ENCODE results near the gene RBMS3.

RBMS3 gene

DNA sequence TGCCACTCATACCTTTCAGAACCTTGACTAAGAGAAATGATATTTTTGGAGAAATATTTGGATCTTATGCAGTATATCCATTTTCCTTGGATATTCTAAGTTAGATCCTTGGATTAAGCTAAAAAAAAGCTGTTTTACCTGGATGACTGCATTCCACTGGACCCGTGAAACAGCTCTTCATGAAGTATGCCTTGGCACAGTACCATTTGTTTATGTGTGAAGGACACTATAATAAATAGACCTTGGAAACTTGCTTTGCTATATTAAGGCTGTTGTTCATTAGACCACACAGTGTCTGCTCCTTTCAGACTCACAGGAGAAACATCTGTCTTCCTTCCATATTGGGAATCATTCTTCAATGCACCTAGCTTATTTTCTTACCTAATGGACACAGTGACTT lies 674.5 kb downstream of the RBMS3 start:
- FAIRE-seq (no peak), DNase-seq (ENCODE audit: insufficient read length, low spot score) (no peak)

DNA sequence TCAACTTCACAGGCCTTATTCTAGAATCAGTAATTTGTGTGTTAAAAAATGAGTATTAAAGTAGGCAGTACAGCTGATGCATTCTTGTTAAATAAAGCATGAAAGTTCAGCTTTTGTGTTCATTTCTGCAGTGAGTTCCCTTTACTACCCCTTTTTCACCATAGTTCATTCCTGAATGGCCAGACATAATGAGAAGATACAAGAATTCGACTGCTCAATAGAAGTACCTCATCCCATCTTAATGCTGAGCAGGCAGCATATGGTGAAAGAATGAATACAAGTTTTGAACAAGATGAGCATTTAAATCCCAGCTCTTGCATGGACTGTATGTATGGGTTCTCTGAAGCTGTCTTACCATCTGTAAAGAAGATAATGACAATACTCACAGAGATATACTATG lies 677.9 kb downstream of the RBMS3 start:
- FAIRE-seq (no peak), DNase-seq (ENCODE audit: insufficient read length, low spot score) (no peak)

DNA sequence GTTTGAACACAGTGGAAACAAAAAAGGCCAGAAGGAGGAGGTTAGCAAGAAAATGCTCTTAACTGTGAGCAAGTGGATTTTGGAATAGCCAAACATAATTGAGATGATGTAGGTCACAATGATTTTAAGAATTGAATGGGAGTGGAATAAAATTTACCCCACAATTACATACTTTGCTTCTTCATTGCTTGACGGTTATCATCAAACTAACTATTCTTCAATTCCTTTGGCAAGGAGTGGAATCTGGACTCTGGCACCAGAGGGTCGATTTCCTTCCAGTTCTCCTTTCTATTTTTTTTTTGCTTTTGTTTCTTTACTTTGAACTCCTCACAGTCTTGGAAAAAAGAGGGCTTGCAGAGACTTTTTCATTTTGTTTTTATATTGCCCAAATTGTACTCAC lies 691.0 kb downstream of the RBMS3 start:
- no peak for DNase-seq (ENCODE audit: insufficient read length, low spot score)
- no peak for FAIRE-seq

DNA sequence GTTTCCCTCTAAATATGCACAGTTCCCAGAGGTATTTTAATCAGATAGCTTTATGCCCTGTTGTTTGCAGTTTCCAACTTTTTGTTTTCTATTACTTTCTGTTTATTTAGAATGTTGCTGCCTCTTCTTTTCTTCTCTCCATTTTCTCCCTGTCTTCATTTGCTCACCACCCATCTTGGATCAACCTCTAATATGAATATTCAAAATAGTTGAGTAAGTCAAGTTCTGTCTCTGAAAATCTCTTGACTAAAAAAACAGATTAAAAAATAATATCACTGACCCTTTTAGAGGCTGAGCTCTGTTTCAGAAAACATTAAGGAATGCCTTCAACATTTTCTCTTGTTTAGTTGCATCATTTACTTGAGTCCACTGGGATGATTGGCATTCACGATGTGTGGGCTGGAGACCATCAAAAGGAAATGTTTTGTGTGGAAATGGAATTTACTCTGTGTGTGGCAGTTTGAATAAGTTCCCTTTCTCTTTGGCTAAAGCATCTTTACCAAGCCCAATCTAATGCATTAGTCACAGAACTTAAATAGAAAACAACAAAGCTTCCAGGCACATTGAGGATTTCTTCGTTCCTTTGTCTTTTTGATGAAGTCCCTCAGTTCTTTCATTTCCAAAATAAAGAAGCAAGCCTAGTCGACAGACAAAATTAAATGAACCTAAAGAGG lies 691.6 kb downstream of the RBMS3 start:
- FAIRE-seq, result no peak
- DNase-seq (ENCODE audit: insufficient read length, low spot score), result no peak

DNA sequence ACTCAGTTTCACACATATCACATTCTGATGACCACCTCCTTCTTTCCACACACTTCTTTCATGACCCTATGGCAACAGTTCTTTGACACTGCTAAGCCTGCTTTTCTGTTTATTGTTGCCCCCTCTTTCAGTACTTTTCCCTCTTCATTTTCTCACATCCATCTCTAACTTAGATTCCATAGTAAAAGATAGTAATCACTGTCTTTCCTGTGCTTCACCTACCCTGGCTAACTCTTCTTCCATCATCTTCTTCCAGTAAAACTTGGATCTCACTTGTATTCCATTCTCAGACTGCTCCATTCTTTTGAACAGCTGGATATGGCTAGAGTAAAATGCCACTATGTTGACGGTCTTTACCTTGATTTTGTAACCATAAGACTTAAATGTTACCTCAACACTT lies 692.9 kb downstream of the RBMS3 start:
- no peak for DNase-seq (ENCODE audit: insufficient read length, low spot score)
- no peak for FAIRE-seq

DNA sequence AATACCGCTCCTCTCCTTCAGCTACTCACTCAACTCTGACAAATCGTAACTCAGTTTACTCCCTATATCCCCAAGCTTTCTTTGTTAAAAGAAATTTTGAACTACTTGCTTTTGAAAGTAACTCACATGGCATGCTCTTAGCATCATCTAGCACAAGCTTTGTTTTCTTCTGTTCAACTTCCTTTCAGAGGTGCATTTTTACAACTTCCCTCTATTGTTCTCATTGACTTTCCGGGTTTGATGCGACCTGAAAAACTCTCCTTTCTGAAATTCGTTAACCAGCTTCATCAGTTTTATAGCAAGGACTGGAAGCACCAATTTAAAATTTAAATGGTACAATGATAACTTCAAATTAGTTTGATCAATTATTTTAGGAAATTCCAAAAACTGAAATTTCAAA lies 696.0 kb downstream of the RBMS3 start:
- DNase-seq (ENCODE audit: insufficient read length, low spot score) (no peak), FAIRE-seq (no peak)

DNA sequence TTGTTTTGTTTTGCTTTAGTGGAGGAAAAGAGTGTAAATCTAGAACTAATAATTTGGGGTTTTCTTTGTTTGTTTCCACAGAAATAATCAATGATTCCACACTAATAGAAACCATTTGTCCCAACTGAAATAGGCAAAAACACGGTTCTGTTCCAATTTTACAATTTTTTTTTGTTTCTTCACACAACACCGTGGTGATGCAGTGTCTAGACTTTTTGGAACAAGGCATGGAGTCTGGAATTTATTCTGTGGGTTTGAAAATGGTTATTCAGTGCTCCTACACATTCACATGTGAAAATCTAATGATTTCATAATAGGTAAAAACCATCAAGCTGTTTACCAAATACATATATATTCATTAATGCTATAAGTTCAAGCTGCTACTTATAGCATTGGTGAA lies 696.5 kb downstream of the RBMS3 start:
- DNase-seq (ENCODE audit: insufficient read length, low spot score) (no peak), FAIRE-seq (no peak)

DNA sequence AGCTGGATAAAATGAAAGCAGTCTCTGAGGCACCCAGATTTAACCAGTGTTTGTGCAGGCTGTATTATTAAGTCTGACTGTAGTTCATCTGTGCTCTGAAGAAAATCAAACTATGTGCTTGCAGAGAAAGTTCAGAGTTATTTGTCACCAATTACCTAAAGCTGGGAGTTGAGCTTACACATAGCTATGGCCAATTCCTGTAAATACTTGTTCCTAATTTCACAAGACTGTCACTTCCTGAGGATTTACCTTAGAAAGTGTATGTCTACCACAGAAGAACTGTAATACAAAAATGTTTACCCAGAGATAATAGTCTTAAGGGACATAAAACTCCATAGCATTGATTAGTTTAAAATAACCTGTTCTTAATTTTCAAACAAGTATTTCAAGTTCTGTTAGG lies 697.2 kb downstream of the RBMS3 start:
- no peak for DNase-seq (ENCODE audit: insufficient read length, low spot score)
- FAIRE-seq, result no peak

DNA sequence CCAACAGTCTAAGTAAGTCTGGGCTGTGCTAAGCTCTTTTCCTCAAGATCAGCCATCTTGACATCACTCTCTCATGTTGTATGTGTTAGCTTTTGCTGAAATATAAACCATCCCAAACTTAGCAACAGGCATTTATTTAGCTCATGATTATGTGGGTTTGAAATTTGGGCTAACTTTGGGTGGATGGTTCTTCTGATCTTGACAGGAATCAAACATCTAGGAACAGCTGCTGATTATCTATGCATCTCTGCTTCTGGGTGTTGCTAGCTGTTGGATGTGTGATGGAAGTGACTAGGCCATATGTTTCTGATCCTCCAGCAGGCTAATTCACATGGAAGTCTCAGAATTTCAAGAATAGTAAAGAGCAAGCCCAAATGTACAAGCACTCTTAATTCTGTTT lies 710.3 kb downstream of the RBMS3 start:
- DNase-seq (ENCODE audit: insufficient read length, low spot score) (no peak), FAIRE-seq (no peak)

DNA sequence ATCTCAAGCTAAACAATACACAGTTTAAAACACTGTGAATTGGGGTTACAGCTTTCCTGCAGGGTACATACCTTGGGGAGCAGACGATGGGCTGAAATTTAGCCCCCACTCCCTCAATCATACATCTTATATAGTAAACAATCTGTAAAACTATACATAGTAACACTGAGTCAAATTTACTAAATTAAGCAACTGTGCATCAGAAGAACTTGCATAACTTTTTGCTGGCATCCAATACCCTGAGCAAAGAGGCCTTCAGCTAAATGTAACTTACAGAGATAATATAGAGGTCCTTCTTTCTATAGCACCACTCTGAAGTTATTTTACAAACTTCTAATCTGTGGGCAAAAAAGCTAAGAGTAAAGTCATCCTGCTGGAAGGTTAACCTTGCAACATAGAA lies 721.9 kb downstream of the RBMS3 start:
- no peak for FAIRE-seq
- DNase-seq (ENCODE audit: insufficient read length, low spot score), result no peak

DNA sequence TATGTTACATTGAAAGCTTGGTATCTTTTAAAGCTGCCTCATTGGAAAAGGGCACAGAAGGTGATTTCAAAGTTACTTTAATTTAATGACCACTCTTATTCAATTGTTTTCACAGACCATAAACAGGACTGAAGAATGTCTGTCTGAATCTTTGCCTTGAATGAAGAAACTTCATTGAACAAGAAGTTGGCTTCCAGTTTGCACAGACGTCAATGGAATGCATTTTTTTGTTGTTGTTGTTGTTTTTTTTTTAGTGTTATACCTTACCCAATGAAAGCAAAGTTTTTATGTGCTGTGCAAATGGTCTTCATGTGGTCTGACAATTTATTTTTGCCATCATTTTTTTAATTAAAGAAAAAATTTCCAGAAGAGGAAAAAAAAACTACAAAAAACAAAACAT lies 722.9 kb downstream of the RBMS3 start:
- FAIRE-seq (no peak), DNase-seq (ENCODE audit: insufficient read length, low spot score) (no peak)

DNA sequence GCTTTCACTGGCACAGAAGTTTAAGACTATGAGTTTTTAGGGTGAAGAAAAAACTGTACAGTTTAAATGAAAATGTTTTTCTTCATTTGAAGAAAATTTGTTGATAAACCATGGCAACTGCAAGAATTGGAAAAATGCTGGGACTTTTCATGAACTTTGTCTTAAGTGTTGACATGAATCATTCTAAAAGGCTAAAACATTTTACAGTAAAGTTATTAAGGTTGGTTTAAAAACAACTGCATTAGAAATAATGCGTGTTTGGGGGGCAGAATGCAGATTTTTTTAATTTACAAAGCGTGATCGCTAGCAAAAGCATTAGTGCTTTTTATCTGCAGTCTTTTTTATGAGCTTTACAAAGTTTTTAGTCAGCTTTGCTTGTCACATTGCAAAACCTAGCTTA lies 723.6 kb downstream of the RBMS3 start:
- FAIRE-seq, result no peak
- no peak for DNase-seq (ENCODE audit: insufficient read length, low spot score)

DNA sequence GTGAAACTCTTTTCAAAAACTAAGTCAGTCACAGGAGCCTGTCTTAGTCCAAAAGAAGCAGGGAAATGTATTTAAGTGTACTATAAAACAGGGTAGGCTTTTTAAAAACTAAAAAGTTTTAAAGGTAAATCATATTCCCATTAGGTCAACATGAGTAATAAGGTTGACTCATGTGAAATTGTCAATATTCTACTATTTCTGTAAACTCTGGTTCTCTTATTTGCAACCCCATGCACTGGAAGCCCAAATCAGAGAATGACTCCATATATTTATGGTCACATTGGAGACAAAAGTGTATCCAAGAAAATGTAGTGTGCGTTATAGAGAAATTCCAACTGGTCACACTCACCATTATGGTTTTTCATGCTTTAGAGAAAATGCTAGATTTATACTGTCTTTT lies 725.2 kb downstream of the RBMS3 start:
- FAIRE-seq, result no peak
- no peak for DNase-seq (ENCODE audit: insufficient read length, low spot score)

DNA sequence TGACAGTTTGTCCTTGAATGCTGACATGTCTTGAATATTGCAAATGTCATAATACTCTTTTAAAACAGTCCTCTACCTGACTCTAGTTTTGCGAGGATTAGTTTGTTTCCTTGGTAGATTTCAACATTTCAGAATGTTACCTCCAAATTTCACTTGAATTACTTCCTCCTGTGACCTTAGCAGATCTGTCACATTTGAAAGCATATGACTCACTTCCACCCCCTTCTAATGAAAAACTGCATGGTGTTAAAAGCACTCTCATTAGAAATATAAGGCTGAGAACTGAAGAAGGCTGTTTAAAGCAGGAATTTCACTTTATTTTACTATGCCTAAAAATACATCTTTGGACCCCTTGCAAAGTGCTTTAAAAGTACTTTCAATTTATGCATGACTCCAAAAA lies 726.8 kb downstream of the RBMS3 start:
- FAIRE-seq (no peak), DNase-seq (ENCODE audit: insufficient read length, low spot score) (no peak)

DNA sequence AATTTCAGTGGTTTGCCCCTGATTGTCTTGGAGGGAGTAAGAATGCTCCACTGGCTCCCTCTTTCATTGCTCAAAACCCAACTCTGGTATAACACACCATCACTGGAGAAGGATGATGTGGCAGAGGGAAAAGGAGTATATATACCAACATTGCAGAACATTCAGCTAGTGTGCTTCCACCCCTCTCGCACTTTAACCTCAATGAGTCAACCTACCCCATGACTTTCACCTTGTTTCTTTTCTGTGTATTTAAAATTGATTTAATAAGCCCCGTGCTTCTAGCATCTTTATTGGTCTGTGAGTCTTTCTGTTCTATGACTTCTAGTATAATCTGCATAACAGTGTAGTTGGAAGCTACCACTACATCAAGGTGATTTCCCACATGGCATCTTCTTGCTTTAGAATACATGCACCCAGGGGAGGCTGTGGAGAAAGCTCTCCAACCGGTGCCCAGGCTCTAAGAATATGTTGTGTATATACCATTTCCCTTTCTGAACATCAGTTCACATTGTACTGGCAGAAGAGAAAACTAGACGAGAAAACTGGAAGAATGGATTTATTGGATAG lies 730.4 kb downstream of the RBMS3 start:
- DNase-seq (ENCODE audit: insufficient read length, low spot score), result no peak
- FAIRE-seq, result no peak

DNA sequence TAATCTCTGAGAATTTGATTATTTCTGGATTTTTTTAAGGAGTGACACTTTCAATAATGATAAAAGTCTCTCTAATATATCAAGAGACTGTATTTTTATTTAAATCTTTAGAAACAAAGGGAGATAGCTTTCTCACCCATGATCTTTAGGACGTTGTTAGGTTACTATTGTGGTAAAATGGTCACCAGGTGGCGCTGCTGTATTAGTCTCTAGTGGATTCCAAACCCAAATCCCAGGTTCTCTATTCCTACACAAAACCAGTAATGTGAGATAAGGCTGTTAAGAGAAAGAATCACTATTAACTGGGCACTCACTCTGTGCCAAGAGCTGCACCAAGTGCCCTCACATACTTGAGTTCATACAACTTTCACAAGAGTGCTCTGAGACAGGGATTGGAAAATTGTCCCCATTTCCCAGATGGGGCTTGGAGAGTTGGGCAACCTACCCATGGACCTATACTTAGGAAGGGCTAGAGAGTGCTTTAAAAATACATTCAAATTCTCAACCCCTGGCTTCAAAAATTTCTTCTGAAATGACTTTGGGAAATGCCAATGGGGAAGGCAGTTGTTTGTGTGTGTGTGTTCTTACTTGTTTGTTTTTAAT lies 732.2 kb downstream of the RBMS3 start:
- DNase-seq (ENCODE audit: insufficient read length, low spot score), result peak; percentile 3
- no peak for FAIRE-seq

DNA sequence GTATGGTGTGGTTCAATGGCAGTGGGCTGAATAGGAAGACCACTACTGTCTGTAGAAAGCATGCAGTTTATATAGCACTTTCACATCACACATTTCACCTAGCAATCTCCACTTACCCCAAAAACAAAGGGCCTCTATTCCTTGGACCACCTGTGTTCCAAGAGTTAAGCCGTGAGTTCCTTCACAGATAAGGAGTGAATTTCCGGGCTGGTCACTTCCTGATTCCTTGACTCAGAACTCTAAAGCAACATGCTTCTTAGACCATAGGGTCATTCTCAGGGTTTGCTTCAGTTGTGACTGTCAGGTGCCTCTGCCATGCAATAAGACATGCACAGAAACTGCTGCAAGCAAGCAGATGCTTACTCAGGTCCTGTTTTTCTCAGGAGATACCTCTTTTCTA lies 737.0 kb downstream of the RBMS3 start:
- no peak for DNase-seq (ENCODE audit: insufficient read length, low spot score)
- FAIRE-seq, result no peak

DNA sequence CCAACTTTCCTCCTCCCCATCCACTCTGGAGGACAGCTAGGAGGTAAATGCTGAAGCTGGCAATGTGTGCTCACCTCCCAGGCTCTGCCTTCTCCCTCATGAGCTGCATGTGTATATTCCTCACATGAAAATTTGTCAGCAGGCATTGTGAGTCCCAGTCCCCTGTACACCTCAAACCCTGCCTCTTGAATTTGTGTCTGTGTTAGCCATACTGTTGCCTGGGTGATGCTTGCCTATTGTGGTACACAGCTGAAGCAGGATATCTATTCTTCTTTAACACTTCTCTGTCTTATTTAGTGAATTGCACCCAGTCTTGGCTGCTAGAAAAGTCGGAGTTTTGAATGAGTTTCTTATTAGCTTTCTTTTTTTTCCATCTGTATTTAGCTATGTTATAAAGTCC lies 739.5 kb downstream of the RBMS3 start:
- DNase-seq (ENCODE audit: insufficient read length, low spot score), result no peak
- FAIRE-seq, result no peak

DNA sequence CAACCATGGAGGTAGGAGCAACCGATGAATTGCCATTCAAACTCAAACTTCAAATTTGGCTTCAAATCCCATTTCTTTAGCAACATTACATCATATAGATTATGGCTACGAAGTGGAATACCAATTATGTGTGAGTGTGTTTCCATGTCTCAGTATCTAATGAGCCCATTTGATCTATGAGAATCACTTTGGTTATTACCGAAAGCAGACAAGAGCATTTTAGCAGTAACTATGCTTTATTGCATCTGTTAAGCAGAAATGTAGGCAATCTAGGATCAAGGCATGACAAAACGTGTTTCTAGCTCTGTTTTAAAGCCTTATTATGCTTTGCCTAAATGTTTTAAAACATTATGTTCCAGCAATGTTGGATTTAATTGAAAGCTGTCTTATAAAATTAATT lies 743.6 kb downstream of the RBMS3 start:
- DNase-seq (ENCODE audit: insufficient read length, low spot score) (no peak), FAIRE-seq (no peak)

DNA sequence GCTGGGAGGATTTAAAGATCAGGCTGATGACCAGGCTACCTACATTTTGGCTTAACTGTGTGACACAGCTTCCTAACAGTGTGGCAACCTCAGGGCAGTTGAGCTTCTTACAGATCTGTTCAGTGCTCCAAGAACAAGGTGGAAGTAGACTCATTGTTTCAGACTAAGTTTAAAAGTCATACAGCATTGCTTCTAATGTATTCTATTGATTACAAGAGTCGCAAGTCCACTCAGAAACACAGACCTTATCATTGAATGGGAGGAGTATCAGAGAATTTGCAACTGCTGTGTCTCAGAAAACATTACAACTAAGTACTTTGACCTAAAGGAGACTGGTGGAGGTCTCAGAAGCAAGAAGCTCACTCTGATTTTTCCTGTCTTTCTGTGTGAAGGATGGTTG lies 746.0 kb downstream of the RBMS3 start:
- FAIRE-seq (no peak), DNase-seq (ENCODE audit: insufficient read length, low spot score) (no peak)

DNA sequence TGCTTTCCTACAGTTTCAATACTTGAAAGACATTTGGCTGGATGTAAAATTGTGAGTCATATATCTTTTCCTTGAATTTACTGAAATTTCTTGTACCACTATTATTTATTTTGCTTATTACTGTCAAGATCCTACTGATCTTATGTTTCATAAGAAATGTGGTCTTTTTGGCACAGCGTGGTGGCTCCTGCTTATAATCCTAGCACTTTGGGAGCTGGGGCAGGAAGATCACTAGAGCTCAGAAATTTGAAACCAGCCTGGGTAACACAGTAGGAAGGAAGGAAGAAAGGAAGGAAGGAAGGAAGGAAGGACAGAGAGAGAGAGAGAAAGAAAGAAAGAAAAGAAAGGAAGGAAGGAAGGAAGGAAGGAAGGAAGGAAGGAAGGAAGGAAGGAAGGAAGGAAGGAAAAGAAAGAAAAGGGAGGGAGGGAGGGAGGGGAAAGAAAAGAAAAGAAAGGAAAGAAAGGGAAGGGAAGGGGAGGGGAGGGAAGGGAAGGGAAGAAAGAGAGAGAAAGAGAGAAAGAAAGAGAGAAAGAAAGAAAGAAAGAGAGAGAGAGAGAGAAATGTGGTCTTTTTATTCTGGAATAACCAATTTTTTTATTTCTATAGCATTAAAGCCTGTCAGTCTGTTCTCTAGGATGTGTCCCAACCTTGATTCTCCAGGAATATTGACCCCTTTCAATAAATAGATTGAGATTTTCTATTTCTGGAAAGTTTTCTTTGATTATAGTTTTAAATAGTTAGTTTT lies 753.5 kb downstream of the RBMS3 start:
- no peak for DNase-seq (ENCODE audit: insufficient read length, low spot score)
- no peak for FAIRE-seq

Measured in GM19239 (cell line).